A549 treated with AZD9567 at 1 μM for 4 hours (cell line): ENCODE data around the gene MARCKS. TPM values are rescaled to one million over a fixed set of nuclear protein-coding genes. Genes with fewer than 3 reads are reported as not detected.

Experiments
- total RNA-seq: library from RNA; stranded (reverse); fragments of 200-300 nt; extraction: Qiagen RNA extraction; gene quantifications from 5 replicates; pipeline ENCODE4 v1.2.3, GENCODE V29; 2022; ENCODE audit not compliant: insufficient read depth

The MARCKS gene
- total RNA-seq, result 11.3 to 17.0 TPM (median 16.1 TPM) in 5 replicates

GRCh38 chr6:113856625-113857555 is at the start of gene MARCKS:
Gene MARCKS (plus strand): TSS chr6:113857345. CDS start chr6:113857746, 401 bp downstream.

Other genes starting within 250 kb of the MARCKS start
- gene HDAC2, start 113.8 kb downstream of the MARCKS start, total RNA-seq, result 76.6 to 160 TPM (median 78.0 TPM) in 5 replicates